H1 (cell line): ENCODE data around the gene ZNF213. TPM values are rescaled to one million over a fixed set of nuclear protein-coding genes. Genes with fewer than 3 reads are reported as not detected.

Experiments
- CTCF ChIA-PET: fragments of 300-600 bp; sonication (Branson Sonifier 250); formaldehyde crosslinking; loops from one replicate; lab custom pipeline; 2021; ENCODE audit not compliant: partially characterized antibody; lab: Charles Lee
- POLR2A ChIA-PET: fragments of 300-600 bp; sonication (Branson Sonifier 250); formaldehyde crosslinking; loops from one replicate; lab custom pipeline; 2021; ENCODE audit warnings: inconsistent platforms; ENCODE audit not compliant: partially characterized antibody; lab: Charles Lee
- DNase-seq, 2 experiments: peaks; one replicate each; pipeline versions ENCODE4 v3.0.0 to v3.0.0-alpha.2; 2010 to 2022; ENCODE audit warnings: low spot score in 2 of 2, low read depth in 1 of 2, mixed read lengths in 1 of 2
- FAIRE-seq: peaks from 2 replicates; lab custom pipeline; 2011; peaks lifted over from hg19 to GRCh38; lab: Jason Lieb, UNC
- H2AFZ ChIP-seq: 2 replicates; pipeline ENCODE4 v1.8.1; 2012; ENCODE audit warnings: low read length, inconsistent platforms
- H2AK5ac ChIP-seq: 2 replicates; pipeline ENCODE4 v1.6.1; 2013; ENCODE audit warnings: low read depth, low read length
- H2BK120ac ChIP-seq: replicated peaks from 2 replicates; pipeline ENCODE3; 2013; ENCODE audit warnings: low read depth, low read length, inconsistent platforms
- H2BK12ac ChIP-seq: 2 replicates; pipeline ENCODE4 v1.6.1; 2013; ENCODE audit warnings: low read depth, low read length
- H2BK15ac ChIP-seq: 2 replicates; pipeline ENCODE4 v1.6.1; 2013; ENCODE audit warnings: low read length
- H2BK20ac ChIP-seq: 2 replicates; pipeline ENCODE4 v1.6.1; 2013; ENCODE audit warnings: low read length
- H2BK5ac ChIP-seq: 2 replicates; pipeline ENCODE4 v1.6.1; 2013; ENCODE audit warnings: low read depth, low read length
- H3K14ac ChIP-seq: 2 replicates; pipeline ENCODE4 v1.6.1; 2013; ENCODE audit warnings: inconsistent platforms; ENCODE audit not compliant: insufficient read length
- H3K18ac ChIP-seq: 2 replicates; pipeline ENCODE4 v1.6.1; 2013; ENCODE audit warnings: low read length; ENCODE audit errors: extremely low read depth
- H3K23ac ChIP-seq: 2 replicates; pipeline ENCODE4 v1.6.1; 2013; ENCODE audit warnings: inconsistent platforms; ENCODE audit not compliant: insufficient read length
- H3K23me2 ChIP-seq: 2 replicates; pipeline ENCODE4 v1.6.1; 2013; ENCODE audit warnings: low read depth, low read length
- H3K27ac ChIP-seq: 2 replicates; pipeline ENCODE4 v1.6.1; 2011; ENCODE audit warnings: low read depth, low read length, inconsistent platforms
- H3K27me3 ChIP-seq, 4 experiments: replicated peaks in 1 of 4; 1 replicate in 1 of 4; 2 replicates in 3 of 4; pipeline versions ENCODE4 v1.6.1 to v1.8.1; 2011 to 2013; ENCODE audit warnings: low read length in 3 of 4, mild to moderate bottlenecking in 3 of 4, inconsistent platforms in 2 of 4, mixed read lengths in 2 of 4, moderate library complexity in 1 of 4; ENCODE audit not compliant: control insufficient read depth in 3 of 4, insufficient read depth in 3 of 4; ENCODE audit errors: extremely low read depth in 1 of 4
- H3K36me3 ChIP-seq, 4 experiments: 2 replicates each; pipeline versions ENCODE4 v1.6.1 to v1.8.1; 2011 to 2013; ENCODE audit warnings: mild to moderate bottlenecking in 4 of 4, low read length in 3 of 4, moderate library complexity in 2 of 4, control low read depth in 1 of 4, inconsistent platforms in 1 of 4; ENCODE audit not compliant: insufficient read depth in 4 of 4, control insufficient read depth in 2 of 4
- H3K4ac ChIP-seq: replicated peaks from 2 replicates; pipeline ENCODE3; 2013; ENCODE audit warnings: low read length, low read depth, mixed read lengths, inconsistent platforms; ENCODE audit not compliant: insufficient read length
- H3K4me1 ChIP-seq, 4 experiments: replicated peaks in 1 of 4; 1 replicate in 1 of 4; 2 replicates in 3 of 4; pipeline versions ENCODE4 v1.6.1 to v1.8.1; 2011 to 2013; ENCODE audit warnings: low read length in 3 of 4, inconsistent platforms in 2 of 4, mixed read lengths in 1 of 4; ENCODE audit not compliant: insufficient read depth in 4 of 4, control insufficient read depth in 3 of 4
- H3K4me2 ChIP-seq, 2 experiments: 2 replicates each; pipeline versions ENCODE4 v1.6.1 to v1.8.1; 2011 to 2013; ENCODE audit warnings: low read depth in 2 of 2, low read length in 2 of 2, control low read depth in 1 of 2, inconsistent platforms in 1 of 2, mild to moderate bottlenecking in 1 of 2; ENCODE audit not compliant: insufficient read depth in 1 of 2
- H3K4me3 ChIP-seq, 4 experiments: fragments of 200-600, 300-600 bp in 1 of 4; sonication (generic), shearing (Covaris generic), sonication (Bioruptor Twin) in 1 of 4; 2 replicates each; pipeline versions ENCODE4 v1.5.1 to v1.8.1; 2011 to 2016; ENCODE audit warnings: low read length in 4 of 4, low read depth in 3 of 4, control low read depth in 2 of 4, inconsistent platforms in 2 of 4, mild to moderate bottlenecking in 2 of 4, mixed read lengths in 1 of 4, moderate library complexity in 1 of 4; ENCODE audit not compliant: insufficient read depth in 2 of 4; ENCODE audit errors: extremely low read depth in 1 of 4
- H3K56ac ChIP-seq: replicated peaks from 2 replicates; pipeline ENCODE3; 2013; ENCODE audit warnings: low read depth, mild to moderate bottlenecking, mixed read lengths, low read length, inconsistent platforms; ENCODE audit not compliant: insufficient read length
- H3K79me1 ChIP-seq: 2 replicates; pipeline ENCODE4 v1.6.1; 2013; ENCODE audit warnings: low read depth, low read length, control low read depth
- H3K79me2 ChIP-seq, 2 experiments: 2 replicates each; pipeline versions ENCODE4 v1.6.1 to v1.8.1; 2012 to 2013; ENCODE audit warnings: low read length in 2 of 2, mild to moderate bottlenecking in 2 of 2, inconsistent platforms in 1 of 2; ENCODE audit not compliant: insufficient read depth in 2 of 2, control insufficient read depth in 1 of 2
- H3K9ac ChIP-seq, 4 experiments: replicated peaks in 1 of 4; 1 replicate in 1 of 4; 2 replicates in 3 of 4; pipeline versions ENCODE4 v1.6.1 to v1.8.1; 2011 to 2013; ENCODE audit warnings: low read depth in 3 of 4, low read length in 3 of 4, control low read depth in 2 of 4, mild to moderate bottlenecking in 2 of 4, moderate library complexity in 2 of 4, inconsistent platforms in 1 of 4; ENCODE audit errors: extremely low read depth in 1 of 4
- H3K9me3 ChIP-seq, 2 experiments: 2 replicates each; pipeline versions ENCODE4 v1.6.1 to v1.8.1; 2012 to 2013; ENCODE audit warnings: mild to moderate bottlenecking in 2 of 2, moderate library complexity in 2 of 2, control low read depth in 1 of 2, inconsistent platforms in 1 of 2, low read depth in 1 of 2, low read length in 1 of 2, mixed read lengths in 1 of 2; ENCODE audit not compliant: insufficient read depth in 2 of 2
- H4K20me1 ChIP-seq, 2 experiments: replicated peaks in 1 of 2; 2 replicates each; pipeline versions ENCODE3 to v1.8.1; 2011 to 2013; ENCODE audit warnings: inconsistent platforms in 2 of 2, low read length in 2 of 2, mild to moderate bottlenecking in 1 of 2; ENCODE audit not compliant: insufficient read depth in 2 of 2, control insufficient read depth in 1 of 2
- H4K5ac ChIP-seq: 2 replicates; pipeline ENCODE4 v1.6.1; 2013; ENCODE audit warnings: low read length, low read depth, mixed read lengths, inconsistent platforms; ENCODE audit not compliant: insufficient read length
- H4K8ac ChIP-seq: 2 replicates; pipeline ENCODE4 v1.8.0; 2013; ENCODE audit warnings: mild to moderate bottlenecking, moderate library complexity, low read length, inconsistent platforms; ENCODE audit not compliant: insufficient read depth; ENCODE audit errors: extremely low read depth
- H4K91ac ChIP-seq: replicated peaks from 2 replicates; pipeline ENCODE3; 2013; ENCODE audit warnings: low read length, mixed read lengths, inconsistent platforms; ENCODE audit not compliant: insufficient read length
- ASH2L ChIP-seq: fragments of 200-600, 300-600 bp; sonication (generic); IDR thresholded peaks from one replicate; pipeline ENCODE4 v1.7.1; 2017; ENCODE audit warnings: low read length
- EP300 ChIP-seq, 2 experiments: IDR thresholded peaks; 1 replicate in 1 of 2; 2 replicates in 1 of 2; pipeline ENCODE4 v1.6.1; 2011 to 2012; ENCODE audit warnings: low read depth in 2 of 2, low read length in 2 of 2, mild to moderate bottlenecking in 2 of 2, borderline replicate concordance in 1 of 2, inconsistent platforms in 1 of 2, moderate library complexity in 1 of 2
- FOSL1 ChIP-seq: IDR thresholded peaks from 2 replicates; pipeline ENCODE4 v1.6.1; 2011; ENCODE audit warnings: mild to moderate bottlenecking, low read depth, low read length, moderate library complexity; ENCODE audit not compliant: insufficient read depth
- MAFK ChIP-seq: IDR thresholded peaks from 2 replicates; pipeline ENCODE4 v1.6.1; 2012; ENCODE audit warnings: low read depth, mild to moderate bottlenecking, improper control_type of control experiment, low read length
- SAP30 ChIP-seq: fragments of 300-600 bp; sonication (generic); IDR thresholded peaks from 2 replicates; pipeline ENCODE4 v1.7.1; 2012; ENCODE audit warnings: low read length, moderate library complexity, mild to moderate bottlenecking, inconsistent platforms; ENCODE audit not compliant: insufficient read depth, insufficient replicate concordance
- SP2 ChIP-seq: IDR thresholded peaks from 2 replicates; pipeline ENCODE4 v1.6.1; 2012; ENCODE audit warnings: mild to moderate bottlenecking, low read length, inconsistent platforms
- SP4 ChIP-seq: IDR thresholded peaks from 2 replicates; pipeline ENCODE4 v1.6.1; 2012; ENCODE audit warnings: low read length, inconsistent platforms
- SUZ12 ChIP-seq: fragments of 200-600 bp; sonication (generic); IDR thresholded peaks from 2 replicates; pipeline ENCODE4 v1.6.1; 2012; ENCODE audit warnings: mild to moderate bottlenecking, inconsistent platforms, low read length, moderate library complexity, mixed read lengths
- TEAD4 ChIP-seq: IDR thresholded peaks from 2 replicates; pipeline ENCODE4 v1.6.1; 2012; ENCODE audit warnings: low read depth, low read length, inconsistent platforms, mixed read lengths
- ZNF274 ChIP-seq: IDR thresholded peaks from 2 replicates; pipeline ENCODE4 v1.7.0; 2012; ENCODE audit warnings: low read length, borderline replicate concordance; ENCODE audit errors: extremely low read depth
- WGBS, 2 experiments: shearing (Covaris generic) in 1 of 2; methylation state at CpG; one replicate each; pipeline versions ENCODE4 v1.1.6 to v1.1.7; 2013 to 2015; ENCODE audit warnings: low lambda C conversion rate in 2 of 2, mixed read lengths in 2 of 2, inconsistent platforms in 1 of 2, low coverage in 1 of 2, missing lambda C conversion rate in 1 of 2; ENCODE audit not compliant: insufficient replicate concordance in 2 of 2, insufficient coverage in 1 of 2, insufficient read length in 1 of 2; ENCODE audit errors: extremely low coverage in 1 of 2, missing lambda C conversion rate in 1 of 2; 5-methylcytosine and 5-hydroxymethylcytosine counted together
- polyA plus RNA-seq, 7 experiments: library from polyadenylated mRNA; depleted of rRNA in 3 of 7; stranded (reverse) in 5 of 7; unstranded in 2 of 7; fragments of >200 nt in 5 of 7; fragments of 200-250 nt in 2 of 7; gene quantifications; 1 replicate in 5 of 7; 2 replicates in 1 of 7; 4 replicates in 1 of 7; pipeline versions ENCODE4 v1.2.1 to v1.2.3, GENCODE V29; 2011 to 2013; ENCODE audit warnings: missing spikeins in 2 of 7, mixed read lengths in 2 of 7
- total RNA-seq: library from RNA; stranded (reverse); fragmentation: NEBNext Ultra II Directional; extraction: Animal tissue kit (Norgen Biotek cat#: 25700); gene quantifications from 2 replicates; pipeline ENCODE4 v1.2.1, GENCODE V29; 2021
- TF ChIP-seq, protein P1 (sequence below), 3 experiments: IDR thresholded peaks; 1 replicate in 2 of 3; 2 replicates in 1 of 3; pipeline versions ENCODE4 v1.5.1 to v1.6.1; 2011; ENCODE audit warnings: low read length in 3 of 3, mild to moderate bottlenecking in 3 of 3, inconsistent platforms in 2 of 3, low read depth in 1 of 3, moderate library complexity in 1 of 3; ENCODE audit not compliant: insufficient read depth in 1 of 3; ENCODE audit errors: control extremely low read depth in 1 of 3

The ZNF213 gene
- total and polyA plus RNA-seq, 2 of the 8 experiments (the other 6 are each of a cell fraction or from before 2014, with no cell fraction given) = 1.6 to 6.9 TPM

DNA sequence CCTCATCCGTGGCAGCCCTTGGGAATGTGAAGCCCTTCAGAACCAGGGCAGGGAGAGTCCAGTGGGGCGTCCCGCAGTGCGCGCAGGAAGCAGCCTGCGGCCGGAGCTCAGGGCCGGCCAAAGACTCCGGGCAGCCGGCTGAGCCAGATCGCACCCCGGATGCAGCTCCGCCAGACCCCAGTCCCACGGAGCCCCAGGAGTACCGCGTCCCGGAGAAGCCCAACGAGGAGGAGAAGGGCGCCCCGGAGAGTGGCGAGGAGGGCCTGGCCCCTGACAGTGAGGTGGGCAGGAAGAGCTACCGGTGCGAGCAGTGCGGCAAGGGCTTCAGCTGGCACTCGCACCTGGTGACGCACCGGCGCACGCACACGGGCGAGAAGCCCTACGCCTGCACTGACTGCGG is 15.5 kb upstream of the ZNF213 start:
- H3K56ac ChIP-seq = no peak overlapping the region
- no peaks in the 10 kb centered on the region for H3K79me1 ChIP-seq
- no peak overlapping the region for H2BK20ac ChIP-seq
- no peaks in the 10 kb centered on the region for H3K9me3 ChIP-seq
- peaks cover 0 to 27% (median 15%) of the 10 kb centered on the region in 4 experiments; a peak in 7 of 8 replicates for H3K36me3 ChIP-seq
- FAIRE-seq = no peak
- no peak overlapping the region for H2BK5ac ChIP-seq
- no peaks in the 10 kb centered on the region; a peak in 1 of 4 replicates for H3K79me2 ChIP-seq
- no peak overlapping the region for H3K14ac ChIP-seq
- peaks cover 0 to 10% of the 10 kb centered on the region in 2 experiments for H4K20me1 ChIP-seq
- no peak overlapping the region for H3K18ac ChIP-seq
- H4K8ac ChIP-seq = no peak overlapping the region
- no peak overlapping the region for H2BK12ac ChIP-seq
- ChIA-PET POLR2A (interaction anchor here (1.0 to 7.2 kb wide), 8 partner anchors 7 to 99 kb away, joined by 3 to 168 read pairs (median 6); partner anchors contain the start of genes HCFC1R1, THOC6, TNFRSF12A and ZNF205), CTCF (interaction anchor here (0.7 to 36.8 kb wide), 5 partner anchors 13 to 842 kb away, joined by 3 to 619 read pairs (median 18); partner anchors contain the start of genes ZNF213 and ZSCAN10)
- H2BK120ac ChIP-seq = no peak overlapping the region
- H3K4me1 ChIP-seq = peaks cover 0 to 6% (median 1%) of the 10 kb centered on the region in 4 experiments; a peak in 2 of 7 replicates
- no peak overlapping the region for H3K4ac ChIP-seq
- H3K4me2 ChIP-seq = no peak overlapping the region
- DNase-seq = no peak
- H4K91ac ChIP-seq = no peak overlapping the region
- H2AK5ac ChIP-seq = no peak overlapping the region
- peaks cover 4% of the 10 kb centered on the region; the same call in 1 of the 2 replicates for H3K23me2 ChIP-seq
- H2BK15ac ChIP-seq = no peak overlapping the region
- no peaks in the 10 kb centered on the region for H3K27me3 ChIP-seq
- H3K9ac ChIP-seq = no peak overlapping the region
- no peak overlapping the region for H3K23ac ChIP-seq
- WGBS, 2 experiments = 98% methylated on average over 13 of the region's 33 CpGs; no CpG with 5 or more reads in 1 of the 2 experiments
- no peak overlapping the region for H2AFZ ChIP-seq
- no peak overlapping the region for H3K4me3 ChIP-seq
- no peak overlapping the region for H3K27ac ChIP-seq
- H4K5ac ChIP-seq = no peak overlapping the region
- TF ChIP-seq SP2 = no peak
- no peak for TF ChIP-seq MAFK
- TF ChIP-seq ZNF274 = no peak
- TF ChIP-seq ASH2L = no peak
- no peak for TF ChIP-seq SUZ12
- no peak for TF ChIP-seq SAP30
- TF ChIP-seq FOSL1 = no peak
- TF ChIP-seq, protein P1, sequence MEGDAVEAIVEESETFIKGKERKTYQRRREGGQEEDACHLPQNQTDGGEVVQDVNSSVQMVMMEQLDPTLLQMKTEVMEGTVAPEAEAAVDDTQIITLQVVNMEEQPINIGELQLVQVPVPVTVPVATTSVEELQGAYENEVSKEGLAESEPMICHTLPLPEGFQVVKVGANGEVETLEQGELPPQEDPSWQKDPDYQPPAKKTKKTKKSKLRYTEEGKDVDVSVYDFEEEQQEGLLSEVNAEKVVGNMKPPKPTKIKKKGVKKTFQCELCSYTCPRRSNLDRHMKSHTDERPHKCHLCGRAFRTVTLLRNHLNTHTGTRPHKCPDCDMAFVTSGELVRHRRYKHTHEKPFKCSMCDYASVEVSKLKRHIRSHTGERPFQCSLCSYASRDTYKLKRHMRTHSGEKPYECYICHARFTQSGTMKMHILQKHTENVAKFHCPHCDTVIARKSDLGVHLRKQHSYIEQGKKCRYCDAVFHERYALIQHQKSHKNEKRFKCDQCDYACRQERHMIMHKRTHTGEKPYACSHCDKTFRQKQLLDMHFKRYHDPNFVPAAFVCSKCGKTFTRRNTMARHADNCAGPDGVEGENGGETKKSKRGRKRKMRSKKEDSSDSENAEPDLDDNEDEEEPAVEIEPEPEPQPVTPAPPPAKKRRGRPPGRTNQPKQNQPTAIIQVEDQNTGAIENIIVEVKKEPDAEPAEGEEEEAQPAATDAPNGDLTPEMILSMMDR (IDR thresholded peaks at IDR 0.05; ENCODE audit: control extremely low read depth in 1 of 3, insufficient read depth in 1 of 3, low read depth in 1 of 3, low read length in 3 of 3) = no peak
- no peak for TF ChIP-seq SP4
- no peak for TF ChIP-seq TEAD4
- no peak for TF ChIP-seq EP300 (IDR thresholded peaks at IDR 0.05; ENCODE audit: borderline replicate concordance in 1 of 2, low read depth in 2 of 2, low read length in 2 of 2)
